ENCODE data around the gene TRIM67.
"Not testable (repeated sequence)": the region's sequence is repeated elsewhere in the genome, so short reads cannot be mapped to it uniquely, and the experiment has no call there.

TRIM67 gene

DNA sequence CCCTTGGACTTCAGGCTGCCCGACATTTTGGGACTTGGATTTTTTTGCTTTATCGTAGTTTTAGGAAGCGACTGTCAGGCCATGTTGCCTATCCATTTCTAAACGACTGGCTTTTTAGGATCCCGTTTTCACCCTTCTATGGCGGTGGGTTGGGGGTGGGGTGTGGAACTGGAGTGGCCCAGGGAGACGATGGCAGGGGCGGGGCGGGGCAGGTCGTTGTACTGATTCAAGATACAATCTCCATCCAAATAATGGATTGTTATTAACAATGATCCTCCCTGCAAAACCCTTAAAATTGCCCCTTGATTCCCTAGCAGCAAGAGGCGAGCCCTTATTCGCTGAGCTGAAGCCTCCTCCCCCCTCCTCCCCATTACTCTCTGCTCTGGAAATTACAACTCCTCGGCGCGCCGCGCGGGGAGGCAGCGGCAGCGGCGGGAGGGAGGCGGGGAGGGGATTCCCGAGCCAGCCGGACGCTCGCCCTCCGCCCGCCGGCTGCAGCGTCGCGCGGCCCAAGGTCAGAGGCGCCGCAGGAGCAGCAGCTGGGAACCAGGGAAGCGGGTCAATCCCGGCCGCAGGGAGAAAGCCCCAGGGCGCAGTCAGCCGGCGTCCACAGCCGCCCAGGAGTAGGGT lies at the start of gene TRIM67:
TRIM67 (plus strand) TSS at position 392 of the 630 bp plus-strand sequence. CDS start 912 bp downstream, outside the sequence.
- H3K4me3 ChIP-seq (ENCODE audit: low read length), result peak within 1 kb of the TSS; percentile 79
- no peaks in the 10 kb centered on the region for H3K9me3 ChIP-seq (ENCODE audit: control insufficient read depth, low read length)
- DNase-seq (ENCODE audit: low read depth), result peak; percentile 3
- no peaks in the 10 kb centered on the region for H3K36me3 ChIP-seq (ENCODE audit: control insufficient read depth, insufficient read depth, low read length, severe bottlenecking)
- H3K27me3 ChIP-seq (replicated peaks; ENCODE audit: control insufficient read depth, insufficient read depth, low read length), result peaks cover 7% of the 10 kb centered on the region
- H3K4me1 ChIP-seq (ENCODE audit: control insufficient read depth, insufficient read depth, low read length), result peaks cover 55% of the 10 kb centered on the region
- H3K9ac ChIP-seq (ENCODE audit: low read length), result peak within 1 kb of the TSS; percentile 47

DNA sequence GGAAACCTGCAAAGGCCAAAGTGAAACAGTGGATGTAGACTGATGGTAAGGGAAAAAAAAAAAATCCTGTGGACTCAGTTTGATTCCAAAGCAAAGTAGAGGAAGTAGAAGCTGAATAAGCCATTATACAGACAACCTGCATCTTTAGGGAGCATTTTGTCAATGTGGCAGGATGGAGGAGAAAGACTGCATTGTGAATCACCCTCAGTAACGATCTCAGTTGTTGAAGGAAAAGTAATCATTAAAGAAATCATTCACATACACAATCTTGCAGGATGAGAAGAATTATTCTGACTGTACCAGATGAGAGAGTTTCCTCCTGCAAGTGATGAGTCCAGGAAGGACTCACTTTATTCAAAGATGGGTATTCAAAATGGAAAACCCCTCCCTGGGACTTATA lies 45.1 kb upstream of the TRIM67 start:
- no peak for DNase-seq (ENCODE audit: low read depth)

DNA sequence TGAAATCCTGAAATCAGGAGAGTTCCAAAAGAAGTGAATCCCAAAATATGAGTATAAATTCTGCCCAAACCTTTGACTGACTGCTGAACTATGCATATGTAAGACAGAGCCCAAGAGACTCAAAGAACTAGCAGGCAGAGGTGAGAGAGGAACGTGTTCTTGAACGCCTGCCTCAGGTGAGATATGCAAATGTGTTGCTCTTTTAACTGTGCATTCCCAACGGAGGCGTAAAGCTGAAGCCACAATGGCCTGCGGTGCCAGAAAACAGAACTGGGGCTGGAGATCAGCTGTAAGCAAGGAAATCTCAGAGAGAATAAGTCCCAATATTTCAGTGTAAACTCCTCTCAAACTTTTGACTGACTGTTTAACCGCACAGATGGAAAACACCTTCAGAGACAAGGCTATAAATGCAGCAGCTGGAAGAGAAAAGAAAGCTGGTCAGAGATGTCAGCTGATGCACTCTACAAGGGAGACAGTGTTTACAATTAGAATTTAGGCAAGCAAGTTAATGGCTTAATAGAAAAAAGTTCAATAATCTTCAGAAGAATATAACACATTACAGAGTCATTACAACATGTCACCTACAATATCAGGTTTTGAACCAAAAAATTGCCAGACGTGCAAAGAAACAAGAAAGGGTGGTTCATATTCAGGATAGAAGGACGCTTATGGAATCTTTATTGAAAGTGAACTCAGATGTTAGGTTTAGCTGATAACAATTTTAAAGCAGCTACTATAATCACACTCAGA lies 43.0 kb upstream of the TRIM67 start:
- H3K9ac ChIP-seq (ENCODE audit: low read length), result no peak overlapping the region
- H3K36me3 ChIP-seq (ENCODE audit: control insufficient read depth, insufficient read depth, low read length, severe bottlenecking), result no peaks in the 10 kb centered on the region
- H3K27me3 ChIP-seq (replicated peaks; ENCODE audit: control insufficient read depth, insufficient read depth, low read length), result no peaks in the 10 kb centered on the region
- DNase-seq (ENCODE audit: low read depth), result no peak
- no peaks in the 10 kb centered on the region for H3K4me1 ChIP-seq (ENCODE audit: control insufficient read depth, insufficient read depth, low read length)
- no peak overlapping the region for H3K4me3 ChIP-seq (ENCODE audit: low read length)
- H3K9me3 ChIP-seq (ENCODE audit: control insufficient read depth, low read length), result peaks cover 17% of the 10 kb centered on the region

More for the DNA sequence above, 45.1 kb upstream of the TRIM67 start:
- no peak overlapping the region for H3K4me3 ChIP-seq (ENCODE audit: low read length)
- H3K36me3 ChIP-seq (ENCODE audit: control insufficient read depth, insufficient read depth, low read length, severe bottlenecking), result no peaks in the 10 kb centered on the region
- no peaks in the 10 kb centered on the region for H3K27me3 ChIP-seq (replicated peaks; ENCODE audit: control insufficient read depth, insufficient read depth, low read length)
- H3K4me1 ChIP-seq (ENCODE audit: control insufficient read depth, insufficient read depth, low read length), result no peaks in the 10 kb centered on the region
- no peak overlapping the region for H3K9ac ChIP-seq (ENCODE audit: low read length)
- H3K9me3 ChIP-seq (ENCODE audit: control insufficient read depth, low read length), result peaks cover 23% of the 10 kb centered on the region

DNA sequence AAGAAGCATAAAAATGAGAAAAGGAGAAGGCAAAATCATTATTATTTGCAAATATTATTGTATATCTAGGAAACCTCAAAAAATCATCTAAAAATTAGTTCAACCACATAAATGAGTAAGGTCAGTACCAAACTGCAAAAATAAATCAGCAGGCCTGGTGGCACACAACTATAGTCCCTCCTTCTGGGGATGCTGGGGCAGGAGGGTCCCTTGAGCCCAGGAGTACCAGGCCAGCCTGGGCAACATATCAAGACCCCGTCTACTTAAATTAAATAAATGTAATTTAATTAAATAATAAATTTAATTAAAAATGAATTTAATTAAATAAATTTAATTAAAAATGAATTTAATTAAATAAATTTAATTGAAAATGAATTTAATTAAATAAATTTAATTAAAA lies 40.3 kb upstream of the TRIM67 start:
- H3K36me3 ChIP-seq (ENCODE audit: control insufficient read depth, insufficient read depth, low read length, severe bottlenecking), result no peaks in the 10 kb centered on the region
- peaks cover 17% of the 10 kb centered on the region for H3K9me3 ChIP-seq (ENCODE audit: control insufficient read depth, low read length)
- H3K4me3 ChIP-seq (ENCODE audit: low read length), result no peak overlapping the region
- no peaks in the 10 kb centered on the region for H3K4me1 ChIP-seq (ENCODE audit: control insufficient read depth, insufficient read depth, low read length)
- no peak for DNase-seq (ENCODE audit: low read depth)
- no peaks in the 10 kb centered on the region for H3K27me3 ChIP-seq (replicated peaks; ENCODE audit: control insufficient read depth, insufficient read depth, low read length)
- no peak overlapping the region for H3K9ac ChIP-seq (ENCODE audit: low read length)

DNA sequence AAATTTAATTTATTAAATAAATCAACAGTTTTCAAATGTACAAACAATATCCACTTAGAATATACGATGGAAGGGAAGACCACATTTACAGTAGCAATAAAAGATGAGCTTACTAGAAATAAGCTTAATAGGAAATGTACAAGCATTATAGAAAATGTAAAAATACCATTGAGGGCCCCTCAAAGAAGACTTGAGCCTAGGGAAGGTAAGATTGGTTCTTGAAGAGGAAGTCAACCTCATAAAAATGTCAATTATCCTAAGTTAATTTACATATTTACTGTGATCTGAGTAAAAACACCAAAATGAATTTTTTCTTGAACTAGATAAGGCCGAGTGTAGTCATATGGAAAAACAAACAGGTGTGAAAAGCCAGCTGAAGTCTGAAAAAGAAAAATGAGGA lies 39.7 kb upstream of the TRIM67 start:
- Histone ChIP-seq H3K4me3 (ENCODE audit: low read length) (no peak overlapping the region), H3K9me3 (ENCODE audit: control insufficient read depth, low read length) (peaks cover 17% of the 10 kb centered on the region), H3K4me1 (ENCODE audit: control insufficient read depth, insufficient read depth, low read length) (no peaks in the 10 kb centered on the region), H3K36me3 (ENCODE audit: control insufficient read depth, insufficient read depth, low read length, severe bottlenecking) (no peaks in the 10 kb centered on the region), H3K27me3 (replicated peaks; ENCODE audit: control insufficient read depth, insufficient read depth, low read length) (peaks cover 4% of the 10 kb centered on the region), H3K9ac (ENCODE audit: low read length) (no peak overlapping the region)
- no peak for DNase-seq (ENCODE audit: low read depth)

DNA sequence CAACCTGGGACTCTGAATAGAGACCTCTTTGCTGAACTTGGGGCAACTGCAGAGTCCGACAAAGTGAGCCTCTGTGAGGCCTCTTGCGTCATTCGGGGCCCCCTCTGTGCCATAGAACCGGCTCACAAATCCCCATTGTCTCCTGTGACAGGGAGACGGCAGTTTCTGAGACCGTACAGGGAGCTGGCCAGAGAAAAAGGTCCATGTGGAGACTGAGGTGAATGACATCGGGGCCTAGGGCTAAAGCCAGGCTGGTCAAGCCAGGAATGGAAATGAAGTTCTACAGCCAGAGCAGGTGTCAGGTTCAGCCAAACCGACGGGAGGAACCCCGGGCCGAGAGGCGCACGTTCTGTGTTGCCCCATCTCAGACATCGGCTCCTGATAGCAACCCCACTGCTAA lies 37.1 kb upstream of the TRIM67 start:
- H3K36me3 ChIP-seq (ENCODE audit: control insufficient read depth, insufficient read depth, low read length, severe bottlenecking), result no peaks in the 10 kb centered on the region
- no peaks in the 10 kb centered on the region for H3K4me1 ChIP-seq (ENCODE audit: control insufficient read depth, insufficient read depth, low read length)
- peaks cover 4% of the 10 kb centered on the region for H3K27me3 ChIP-seq (replicated peaks; ENCODE audit: control insufficient read depth, insufficient read depth, low read length)
- peaks cover 4% of the 10 kb centered on the region for H3K9me3 ChIP-seq (ENCODE audit: control insufficient read depth, low read length)
- DNase-seq (ENCODE audit: low read depth), result no peak
- no peak overlapping the region for H3K4me3 ChIP-seq (ENCODE audit: low read length)
- H3K9ac ChIP-seq (ENCODE audit: low read length), result no peak overlapping the region

DNA sequence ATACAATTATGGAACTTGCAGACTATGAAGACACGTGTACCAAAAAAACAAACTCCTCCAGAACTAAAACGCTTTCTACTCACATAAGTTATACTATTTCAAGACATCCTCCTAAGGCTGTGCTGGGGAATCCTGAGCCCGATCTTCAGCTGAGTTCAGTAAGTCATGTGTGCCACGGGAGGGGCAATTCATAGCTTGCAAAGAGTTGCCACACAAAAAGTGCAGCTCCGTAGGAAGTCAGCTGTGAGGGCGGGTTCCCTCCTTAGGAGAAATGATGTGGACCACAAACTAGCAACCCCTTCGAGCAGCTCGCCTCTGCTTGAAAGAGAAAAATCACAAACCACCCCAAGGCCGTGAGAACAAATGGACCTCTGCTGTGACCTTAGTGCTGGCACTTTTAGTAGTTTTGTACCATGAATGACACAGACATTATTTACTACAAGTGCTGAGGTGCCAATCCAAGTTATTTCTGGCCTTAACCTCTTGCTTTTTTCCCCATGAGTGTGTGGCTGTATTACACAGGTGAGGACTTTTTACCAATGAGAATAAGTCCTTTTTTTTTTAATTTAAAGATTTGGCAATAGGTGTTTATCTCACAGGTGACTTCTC lies 35.8 kb upstream of the TRIM67 start:
- Histone ChIP-seq H3K36me3 (ENCODE audit: control insufficient read depth, insufficient read depth, low read length, severe bottlenecking) (no peaks in the 10 kb centered on the region), H3K4me3 (ENCODE audit: low read length) (no peak overlapping the region), H3K9ac (ENCODE audit: low read length) (no peak overlapping the region), H3K27me3 (replicated peaks; ENCODE audit: control insufficient read depth, insufficient read depth, low read length) (peaks cover 4% of the 10 kb centered on the region), H3K9me3 (ENCODE audit: control insufficient read depth, low read length) (no peaks in the 10 kb centered on the region), H3K4me1 (ENCODE audit: control insufficient read depth, insufficient read depth, low read length) (peaks cover 8% of the 10 kb centered on the region)
- DNase-seq (ENCODE audit: low read depth), result no peak

DNA sequence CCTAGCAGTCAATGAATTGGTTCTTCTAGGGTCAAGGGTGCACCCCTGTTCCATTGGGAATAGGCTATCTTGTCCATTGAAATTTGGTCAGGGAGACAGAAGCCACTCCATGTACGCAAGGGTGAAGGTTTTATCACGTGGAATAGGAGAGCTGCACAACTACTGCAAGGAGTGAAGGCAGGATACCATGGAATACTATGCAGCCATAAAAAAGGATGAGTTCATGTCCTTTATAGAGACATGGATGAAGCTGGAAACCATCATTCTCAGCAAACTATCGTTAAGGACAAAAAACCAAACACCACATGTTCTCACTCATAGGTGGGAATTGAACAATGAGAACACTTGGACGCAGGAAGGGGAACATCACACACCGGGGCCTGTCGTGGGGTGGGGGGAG lies 34.8 kb upstream of the TRIM67 start:
- not testable (repeated sequence) for H3K27me3 ChIP-seq (replicated peaks; ENCODE audit: control insufficient read depth, insufficient read depth, low read length); H3K9me3 ChIP-seq (ENCODE audit: control insufficient read depth, low read length); H3K4me3 ChIP-seq (ENCODE audit: low read length); H3K36me3 ChIP-seq (ENCODE audit: control insufficient read depth, insufficient read depth, low read length, severe bottlenecking); H3K4me1 ChIP-seq (ENCODE audit: control insufficient read depth, insufficient read depth, low read length); DNase-seq (ENCODE audit: low read depth); H3K9ac ChIP-seq (ENCODE audit: low read length)

DNA sequence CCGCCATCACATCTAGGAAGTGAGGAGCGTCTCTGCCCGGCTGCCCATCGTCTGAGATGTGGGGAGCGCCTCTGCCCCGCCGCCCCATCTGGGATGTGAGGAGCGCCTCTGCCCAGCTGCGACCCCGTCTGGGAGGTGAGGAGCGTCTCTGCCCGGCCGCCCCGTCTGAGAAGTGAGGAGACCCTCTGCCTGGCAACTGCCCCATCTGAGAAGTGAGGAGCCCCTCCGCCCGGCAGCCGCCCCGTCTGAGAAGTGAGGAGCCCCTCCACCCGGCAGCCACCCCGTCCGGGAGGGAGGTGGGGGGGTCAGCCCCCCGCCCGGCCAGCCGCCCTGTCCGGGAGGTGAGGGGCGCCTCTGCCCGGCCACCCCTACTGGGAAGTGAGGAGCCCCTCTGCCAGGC lies 33.4 kb upstream of the TRIM67 start:
- not testable (repeated sequence) for H3K36me3 ChIP-seq (ENCODE audit: control insufficient read depth, insufficient read depth, low read length, severe bottlenecking); H3K9ac ChIP-seq (ENCODE audit: low read length); H3K9me3 ChIP-seq (ENCODE audit: control insufficient read depth, low read length); DNase-seq (ENCODE audit: low read depth); H3K27me3 ChIP-seq (replicated peaks; ENCODE audit: control insufficient read depth, insufficient read depth, low read length); H3K4me3 ChIP-seq (ENCODE audit: low read length); H3K4me1 ChIP-seq (ENCODE audit: control insufficient read depth, insufficient read depth, low read length)

DNA sequence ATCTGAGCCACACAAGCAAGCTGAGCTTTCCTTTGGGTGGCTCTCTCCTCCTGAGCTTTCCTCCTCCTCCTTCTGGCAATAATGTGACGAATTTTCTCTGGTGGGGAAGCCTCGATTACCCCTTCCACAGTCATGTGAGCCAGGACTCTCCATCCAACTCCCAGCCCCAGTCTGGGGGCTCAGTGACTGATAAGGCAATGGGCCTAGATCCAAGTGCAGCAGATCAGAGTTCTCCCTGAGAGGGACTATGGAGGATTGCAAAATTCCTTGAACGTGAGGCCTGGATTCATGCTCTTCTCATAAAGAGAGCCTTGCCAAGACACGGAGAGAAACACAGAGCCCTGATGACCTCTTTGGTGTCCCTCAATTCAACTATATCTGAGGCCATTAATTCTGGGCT lies 31.3 kb upstream of the TRIM67 start:
- H3K9me3 ChIP-seq (ENCODE audit: control insufficient read depth, low read length), result no peaks in the 10 kb centered on the region
- H3K36me3 ChIP-seq (ENCODE audit: control insufficient read depth, insufficient read depth, low read length, severe bottlenecking), result no peaks in the 10 kb centered on the region
- H3K4me1 ChIP-seq (ENCODE audit: control insufficient read depth, insufficient read depth, low read length), result peaks cover 8% of the 10 kb centered on the region
- H3K27me3 ChIP-seq (replicated peaks; ENCODE audit: control insufficient read depth, insufficient read depth, low read length), result peaks cover 4% of the 10 kb centered on the region
- H3K9ac ChIP-seq (ENCODE audit: low read length), result no peak overlapping the region
- no peak for DNase-seq (ENCODE audit: low read depth)
- no peak overlapping the region for H3K4me3 ChIP-seq (ENCODE audit: low read length)

DNA sequence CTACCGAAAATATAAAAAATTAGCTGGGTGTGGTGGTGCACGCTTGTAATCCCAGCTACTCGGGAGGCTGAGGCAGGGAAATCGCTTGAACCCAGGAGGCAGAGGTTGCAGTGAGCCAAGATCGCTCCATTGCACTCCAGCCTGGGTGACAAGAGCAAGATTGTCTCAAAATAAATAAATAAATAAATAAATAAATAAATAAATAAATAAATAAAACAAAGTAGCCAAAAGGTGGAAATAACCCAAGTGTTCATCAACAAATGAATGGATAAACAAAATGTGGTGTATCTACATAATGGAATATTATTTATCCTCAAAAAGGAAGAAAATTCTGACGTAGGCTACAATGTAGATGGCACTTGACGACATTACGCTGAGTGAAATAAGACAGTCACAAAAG lies 29.3 kb upstream of the TRIM67 start:
- not testable (repeated sequence) for H3K27me3 ChIP-seq (replicated peaks; ENCODE audit: control insufficient read depth, insufficient read depth, low read length); H3K4me1 ChIP-seq (ENCODE audit: control insufficient read depth, insufficient read depth, low read length); H3K36me3 ChIP-seq (ENCODE audit: control insufficient read depth, insufficient read depth, low read length, severe bottlenecking); DNase-seq (ENCODE audit: low read depth); H3K4me3 ChIP-seq (ENCODE audit: low read length); H3K9me3 ChIP-seq (ENCODE audit: control insufficient read depth, low read length); H3K9ac ChIP-seq (ENCODE audit: low read length)

Data from adipocyte (in vitro differentiated cells).